H1 (cell line): Measurements from ENCODE around the gene IQGAP1. TPM values are rescaled to one million over a fixed set of nuclear protein-coding genes. Genes with fewer than 3 reads are reported as not detected.

ENCODE experiments used
- CTCF ChIA-PET: fragments of 300-600 bp; sonication (Branson Sonifier 250); formaldehyde crosslinking; loops from one replicate; lab custom pipeline; 2021; ENCODE audit not compliant: partially characterized antibody; lab: Charles Lee
- POLR2A ChIA-PET: fragments of 300-600 bp; sonication (Branson Sonifier 250); formaldehyde crosslinking; loops from one replicate; lab custom pipeline; 2021; ENCODE audit warnings: inconsistent platforms; ENCODE audit not compliant: partially characterized antibody; lab: Charles Lee
- DNase-seq, 2 experiments: peaks; one replicate each; pipeline versions ENCODE4 v3.0.0 to v3.0.0-alpha.2; 2010 to 2022; ENCODE audit warnings: low spot score in 2 of 2, low read depth in 1 of 2, mixed read lengths in 1 of 2
- FAIRE-seq: peaks from 2 replicates; lab custom pipeline; 2011; peaks lifted over from hg19 to GRCh38; lab: Jason Lieb, UNC
- H2AFZ ChIP-seq: 2 replicates; pipeline ENCODE4 v1.8.1; 2012; ENCODE audit warnings: low read length, inconsistent platforms
- H2AK5ac ChIP-seq: 2 replicates; pipeline ENCODE4 v1.6.1; 2013; ENCODE audit warnings: low read depth, low read length
- H2BK120ac ChIP-seq: replicated peaks from 2 replicates; pipeline ENCODE3; 2013; ENCODE audit warnings: low read depth, low read length, inconsistent platforms
- H2BK12ac ChIP-seq: 2 replicates; pipeline ENCODE4 v1.6.1; 2013; ENCODE audit warnings: low read depth, low read length
- H2BK15ac ChIP-seq: 2 replicates; pipeline ENCODE4 v1.6.1; 2013; ENCODE audit warnings: low read length
- H2BK20ac ChIP-seq: 2 replicates; pipeline ENCODE4 v1.6.1; 2013; ENCODE audit warnings: low read length
- H2BK5ac ChIP-seq: 2 replicates; pipeline ENCODE4 v1.6.1; 2013; ENCODE audit warnings: low read depth, low read length
- H3K14ac ChIP-seq: 2 replicates; pipeline ENCODE4 v1.6.1; 2013; ENCODE audit warnings: inconsistent platforms; ENCODE audit not compliant: insufficient read length
- H3K18ac ChIP-seq: 2 replicates; pipeline ENCODE4 v1.6.1; 2013; ENCODE audit warnings: low read length; ENCODE audit errors: extremely low read depth
- H3K23ac ChIP-seq: 2 replicates; pipeline ENCODE4 v1.6.1; 2013; ENCODE audit warnings: inconsistent platforms; ENCODE audit not compliant: insufficient read length
- H3K23me2 ChIP-seq: 2 replicates; pipeline ENCODE4 v1.6.1; 2013; ENCODE audit warnings: low read depth, low read length
- H3K27ac ChIP-seq: 2 replicates; pipeline ENCODE4 v1.6.1; 2011; ENCODE audit warnings: low read depth, low read length, inconsistent platforms
- H3K27me3 ChIP-seq, 4 experiments: replicated peaks in 1 of 4; 1 replicate in 1 of 4; 2 replicates in 3 of 4; pipeline versions ENCODE4 v1.6.1 to v1.8.1; 2011 to 2013; ENCODE audit warnings: low read length in 3 of 4, mild to moderate bottlenecking in 3 of 4, inconsistent platforms in 2 of 4, mixed read lengths in 2 of 4, moderate library complexity in 1 of 4; ENCODE audit not compliant: control insufficient read depth in 3 of 4, insufficient read depth in 3 of 4; ENCODE audit errors: extremely low read depth in 1 of 4
- H3K36me3 ChIP-seq, 4 experiments: 2 replicates each; pipeline versions ENCODE4 v1.6.1 to v1.8.1; 2011 to 2013; ENCODE audit warnings: mild to moderate bottlenecking in 4 of 4, low read length in 3 of 4, moderate library complexity in 2 of 4, control low read depth in 1 of 4, inconsistent platforms in 1 of 4; ENCODE audit not compliant: insufficient read depth in 4 of 4, control insufficient read depth in 2 of 4
- H3K4ac ChIP-seq: replicated peaks from 2 replicates; pipeline ENCODE3; 2013; ENCODE audit warnings: low read length, low read depth, mixed read lengths, inconsistent platforms; ENCODE audit not compliant: insufficient read length
- H3K4me1 ChIP-seq, 4 experiments: replicated peaks in 1 of 4; 1 replicate in 1 of 4; 2 replicates in 3 of 4; pipeline versions ENCODE4 v1.6.1 to v1.8.1; 2011 to 2013; ENCODE audit warnings: low read length in 3 of 4, inconsistent platforms in 2 of 4, mixed read lengths in 1 of 4; ENCODE audit not compliant: insufficient read depth in 4 of 4, control insufficient read depth in 3 of 4
- H3K4me2 ChIP-seq, 2 experiments: 2 replicates each; pipeline versions ENCODE4 v1.6.1 to v1.8.1; 2011 to 2013; ENCODE audit warnings: low read depth in 2 of 2, low read length in 2 of 2, control low read depth in 1 of 2, inconsistent platforms in 1 of 2, mild to moderate bottlenecking in 1 of 2; ENCODE audit not compliant: insufficient read depth in 1 of 2
- H3K4me3 ChIP-seq, 4 experiments: fragments of 200-600, 300-600 bp in 1 of 4; sonication (generic), shearing (Covaris generic), sonication (Bioruptor Twin) in 1 of 4; 2 replicates each; pipeline versions ENCODE4 v1.5.1 to v1.8.1; 2011 to 2016; ENCODE audit warnings: low read length in 4 of 4, low read depth in 3 of 4, control low read depth in 2 of 4, inconsistent platforms in 2 of 4, mild to moderate bottlenecking in 2 of 4, mixed read lengths in 1 of 4, moderate library complexity in 1 of 4; ENCODE audit not compliant: insufficient read depth in 2 of 4; ENCODE audit errors: extremely low read depth in 1 of 4
- H3K56ac ChIP-seq: replicated peaks from 2 replicates; pipeline ENCODE3; 2013; ENCODE audit warnings: low read depth, mild to moderate bottlenecking, mixed read lengths, low read length, inconsistent platforms; ENCODE audit not compliant: insufficient read length
- H3K79me1 ChIP-seq: 2 replicates; pipeline ENCODE4 v1.6.1; 2013; ENCODE audit warnings: low read depth, low read length, control low read depth
- H3K79me2 ChIP-seq, 2 experiments: 2 replicates each; pipeline versions ENCODE4 v1.6.1 to v1.8.1; 2012 to 2013; ENCODE audit warnings: low read length in 2 of 2, mild to moderate bottlenecking in 2 of 2, inconsistent platforms in 1 of 2; ENCODE audit not compliant: insufficient read depth in 2 of 2, control insufficient read depth in 1 of 2
- H3K9ac ChIP-seq, 4 experiments: replicated peaks in 1 of 4; 1 replicate in 1 of 4; 2 replicates in 3 of 4; pipeline versions ENCODE4 v1.6.1 to v1.8.1; 2011 to 2013; ENCODE audit warnings: low read depth in 3 of 4, low read length in 3 of 4, control low read depth in 2 of 4, mild to moderate bottlenecking in 2 of 4, moderate library complexity in 2 of 4, inconsistent platforms in 1 of 4; ENCODE audit errors: extremely low read depth in 1 of 4
- H3K9me3 ChIP-seq, 2 experiments: 2 replicates each; pipeline versions ENCODE4 v1.6.1 to v1.8.1; 2012 to 2013; ENCODE audit warnings: mild to moderate bottlenecking in 2 of 2, moderate library complexity in 2 of 2, control low read depth in 1 of 2, inconsistent platforms in 1 of 2, low read depth in 1 of 2, low read length in 1 of 2, mixed read lengths in 1 of 2; ENCODE audit not compliant: insufficient read depth in 2 of 2
- H4K20me1 ChIP-seq, 2 experiments: replicated peaks in 1 of 2; 2 replicates each; pipeline versions ENCODE3 to v1.8.1; 2011 to 2013; ENCODE audit warnings: inconsistent platforms in 2 of 2, low read length in 2 of 2, mild to moderate bottlenecking in 1 of 2; ENCODE audit not compliant: insufficient read depth in 2 of 2, control insufficient read depth in 1 of 2
- H4K5ac ChIP-seq: 2 replicates; pipeline ENCODE4 v1.6.1; 2013; ENCODE audit warnings: low read length, low read depth, mixed read lengths, inconsistent platforms; ENCODE audit not compliant: insufficient read length
- H4K8ac ChIP-seq: 2 replicates; pipeline ENCODE4 v1.8.0; 2013; ENCODE audit warnings: mild to moderate bottlenecking, moderate library complexity, low read length, inconsistent platforms; ENCODE audit not compliant: insufficient read depth; ENCODE audit errors: extremely low read depth
- H4K91ac ChIP-seq: replicated peaks from 2 replicates; pipeline ENCODE3; 2013; ENCODE audit warnings: low read length, mixed read lengths, inconsistent platforms; ENCODE audit not compliant: insufficient read length
- ASH2L ChIP-seq: fragments of 200-600, 300-600 bp; sonication (generic); IDR thresholded peaks from one replicate; pipeline ENCODE4 v1.7.1; 2017; ENCODE audit warnings: low read length
- CEBPB ChIP-seq: IDR thresholded peaks from 2 replicates; pipeline ENCODE4 v1.6.1; 2012; ENCODE audit warnings: low read depth, low read length
- POLR2A ChIP-seq, 2 experiments: IDR thresholded peaks; 1 replicate in 1 of 2; 2 replicates in 1 of 2; pipeline ENCODE4 v1.6.1; 2011; ENCODE audit warnings: low read depth in 2 of 2, low read length in 2 of 2, mild to moderate bottlenecking in 2 of 2; ENCODE audit errors: control extremely low read depth in 1 of 2
- RBBP5 ChIP-seq: IDR thresholded peaks from 2 replicates; pipeline ENCODE4 v1.7.1; 2012; ENCODE audit warnings: low read depth, mild to moderate bottlenecking, inconsistent platforms, low read length, moderate library complexity, borderline replicate concordance
- SIN3A ChIP-seq, 2 experiments: IDR thresholded peaks in 1 of 2; conservative IDR thresholded peaks in 1 of 2; 2 replicates each; pipeline ENCODE4 v1.6.1; 2011 to 2012; ENCODE audit warnings: low read length in 2 of 2, improper control_type of control experiment in 1 of 2, low read depth in 1 of 2, mild to moderate bottlenecking in 1 of 2
- SP1 ChIP-seq: IDR thresholded peaks from 2 replicates; pipeline ENCODE4 v1.6.1; 2011; ENCODE audit warnings: low read depth, low read length
- TAF7 ChIP-seq: optimal IDR thresholded peaks from 2 replicates; pipeline ENCODE3; 2011; ENCODE audit warnings: low read depth, mild to moderate bottlenecking, inconsistent platforms, low read length, moderate library complexity, borderline replicate concordance
- TBP ChIP-seq: IDR thresholded peaks from 2 replicates; pipeline ENCODE4 v1.6.1; 2011; ENCODE audit warnings: low read depth, low read length, improper control_type of control experiment
- TEAD4 ChIP-seq: IDR thresholded peaks from 2 replicates; pipeline ENCODE4 v1.6.1; 2012; ENCODE audit warnings: low read depth, low read length, inconsistent platforms, mixed read lengths
- WGBS, 2 experiments: shearing (Covaris generic) in 1 of 2; methylation state at CpG; one replicate each; pipeline versions ENCODE4 v1.1.6 to v1.1.7; 2013 to 2015; ENCODE audit warnings: low lambda C conversion rate in 2 of 2, mixed read lengths in 2 of 2, inconsistent platforms in 1 of 2, low coverage in 1 of 2, missing lambda C conversion rate in 1 of 2; ENCODE audit not compliant: insufficient replicate concordance in 2 of 2, insufficient coverage in 1 of 2, insufficient read length in 1 of 2; ENCODE audit errors: extremely low coverage in 1 of 2, missing lambda C conversion rate in 1 of 2; 5-methylcytosine and 5-hydroxymethylcytosine counted together
- polyA plus RNA-seq, 7 experiments: library from polyadenylated mRNA; depleted of rRNA in 3 of 7; stranded (reverse) in 5 of 7; unstranded in 2 of 7; fragments of >200 nt in 5 of 7; fragments of 200-250 nt in 2 of 7; gene quantifications; 1 replicate in 5 of 7; 2 replicates in 1 of 7; 4 replicates in 1 of 7; pipeline versions ENCODE4 v1.2.1 to v1.2.3, GENCODE V29; 2011 to 2013; ENCODE audit warnings: missing spikeins in 2 of 7, mixed read lengths in 2 of 7
- total RNA-seq: library from RNA; stranded (reverse); fragmentation: NEBNext Ultra II Directional; extraction: Animal tissue kit (Norgen Biotek cat#: 25700); gene quantifications from 2 replicates; pipeline ENCODE4 v1.2.1, GENCODE V29; 2021

IQGAP1 gene
- total and polyA plus RNA-seq, 2 of the 8 experiments (the other 6 are each of a cell fraction or from before 2014, with no cell fraction given), result 56.0 to 138 TPM

DNA sequence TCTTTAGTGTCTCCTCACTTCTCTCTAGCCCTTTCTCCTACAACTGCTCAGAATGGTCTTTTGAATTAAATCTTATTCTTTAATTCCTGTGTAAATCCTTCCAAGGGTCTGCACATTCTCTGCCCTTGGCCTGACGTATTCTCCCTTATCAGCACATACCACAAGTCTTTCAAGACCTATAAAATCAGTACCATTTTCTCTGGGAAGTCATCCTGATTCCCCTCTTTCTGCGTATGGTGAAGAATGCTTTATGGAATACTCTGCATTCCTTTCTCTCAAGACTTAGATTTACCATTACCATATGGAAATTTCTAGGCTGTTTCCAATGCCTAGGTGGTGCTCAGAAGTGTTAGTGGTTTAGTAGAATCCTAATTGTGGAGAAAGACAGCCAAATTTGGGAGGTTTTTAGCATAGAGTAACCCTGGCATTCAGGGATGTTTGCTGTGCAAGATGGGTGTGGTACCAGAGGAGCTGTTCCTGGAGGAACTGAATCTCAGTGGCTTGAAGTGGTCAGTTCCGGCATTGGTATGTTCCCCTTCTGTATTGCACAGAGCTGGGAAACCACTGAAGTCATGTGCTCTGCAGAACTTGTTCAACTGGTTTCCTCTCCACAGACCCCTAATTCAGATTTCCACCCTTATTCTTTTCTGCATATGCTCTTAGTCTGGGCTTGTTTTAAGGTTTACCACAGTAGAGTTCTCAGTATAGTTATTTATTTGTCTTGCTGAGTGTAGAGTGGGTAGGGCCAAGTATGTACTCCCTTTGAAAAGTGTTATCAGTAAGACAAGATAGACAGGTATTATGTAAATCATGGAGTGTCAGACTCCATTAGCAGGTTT is 24.5 kb downstream of the IQGAP1 start:
- Histone ChIP-seq H3K9me3 (peaks cover 0 to 2% of the 10 kb centered on the region in 2 experiments; a peak in 1 of 4 replicates), H3K4me3 (peak overlapping the region in 3 of 4 experiments; percentile 22 to 42 (median 23); a peak in 5 of 8 replicates), H3K23ac (no peak overlapping the region), H3K9ac (peak overlapping the region in 2 of 4 experiments; percentile 5 to 33; a peak in 2 of 7 replicates), H2BK20ac (no peak overlapping the region), H4K8ac (no peak overlapping the region), H3K23me2 (no peaks in the 10 kb centered on the region), H3K4me1 (peaks cover 18 to 30% (median 22%) of the 10 kb centered on the region in 4 experiments), H3K79me1 (peaks cover 4% of the 10 kb centered on the region; the same call in 1 of the 2 replicates), H2BK12ac (no peak overlapping the region; the same call in 1 of the 2 replicates), H3K18ac (no peak overlapping the region; the same call in 1 of the 2 replicates), H3K79me2 (peaks cover 12 to 70% of the 10 kb centered on the region in 2 experiments), H2BK15ac (no peak overlapping the region), H4K20me1 (no peaks in the 10 kb centered on the region), H2BK5ac (peak overlapping the region; percentile 88), H2AFZ (no peak overlapping the region), H3K27me3 (no peaks in the 10 kb centered on the region), H3K36me3 (no peaks in the 10 kb centered on the region), H3K14ac (no peak overlapping the region), H4K91ac (no peak overlapping the region), H4K5ac (no peak overlapping the region), H3K4me2 (peak overlapping the region; percentile 62 to 80), H3K4ac (no peak overlapping the region), H2AK5ac (no peak overlapping the region), H3K56ac (no peak overlapping the region), H3K27ac (peak overlapping the region; percentile 69), H2BK120ac (no peak overlapping the region)
- ChIA-PET CTCF (interaction anchor here (1.0 to 3.0 kb wide), 4 partner anchors 10 to 70 kb away, joined by 3 to 8 read pairs (median 4); no protein-coding TSS in a partner anchor), POLR2A (interaction anchor here (0.5 to 3.3 kb wide), 11 partner anchors 8 to 523 kb away, joined by 3 to 25 read pairs (median 4); partner anchors contain the start of genes IQGAP1 and UNC45A)
- DNase-seq (no peak), FAIRE-seq (no peak)
- WGBS, 2 experiments, result 28% methylated on average over 3 of the region's 3 CpGs; no CpG with 5 or more reads in 1 of the 2 experiments
- TF ChIP-seq ASH2L, result peak; percentile 99
- 0 out of 4 replicates have a peak, but pooled peaks of 1 of the 2 experiments have one; percentile 29 for TF ChIP-seq SIN3A (conservative IDR thresholded peaks at IDR 0.05 in 1 of 2, IDR thresholded peaks at IDR 0.05 in 1 of 2; ENCODE audit: low read depth in 1 of 2, low read length in 2 of 2)
- peak; percentile 97 for TF ChIP-seq RBBP5
- no peak for TF ChIP-seq TBP
- TF ChIP-seq CEBPB, result no peak
- TF ChIP-seq TEAD4, result peak; percentile 92
- peak; percentile 35 for TF ChIP-seq TAF7
- peak in 1 of 2 experiments; percentile 42; a peak in 1 of 3 replicates for TF ChIP-seq POLR2A (IDR thresholded peaks at IDR 0.05; ENCODE audit: control extremely low read depth in 1 of 2, low read depth in 2 of 2, low read length in 2 of 2)
- peak; percentile 77; the same call in 1 of the 2 replicates for TF ChIP-seq SP1
